Measurements from ENCODE around the gene CD59. TPM values are rescaled to one million over a fixed set of nuclear protein-coding genes. Genes with fewer than 3 reads are reported as not detected.

The CD59 gene
- total RNA-seq, 1 donor: 1,509 TPM

DNA sequence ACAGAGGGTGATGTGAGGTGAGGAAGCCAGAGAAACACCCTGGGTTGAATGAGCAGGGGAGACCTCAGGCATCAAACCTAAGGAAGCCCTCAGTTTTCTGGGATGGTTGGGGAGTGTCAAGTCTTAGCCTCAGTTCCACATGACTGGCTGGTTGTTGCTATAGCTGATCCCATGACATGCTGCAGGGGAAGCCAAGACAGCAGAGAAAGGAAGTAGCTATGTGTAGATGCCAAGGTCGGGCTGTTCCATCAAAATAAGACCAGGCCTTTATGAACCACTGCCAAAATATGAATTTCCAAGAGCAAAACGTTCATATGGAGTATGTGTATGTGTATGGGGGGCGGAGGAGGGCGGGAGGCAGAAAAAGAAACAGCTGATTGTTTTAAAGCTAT lies 11.6 kb downstream of the CD59 start:
- DNase-seq (ENCODE audit: low read depth): peak; percentile 91
- TF ChIP-seq, protein P1, sequence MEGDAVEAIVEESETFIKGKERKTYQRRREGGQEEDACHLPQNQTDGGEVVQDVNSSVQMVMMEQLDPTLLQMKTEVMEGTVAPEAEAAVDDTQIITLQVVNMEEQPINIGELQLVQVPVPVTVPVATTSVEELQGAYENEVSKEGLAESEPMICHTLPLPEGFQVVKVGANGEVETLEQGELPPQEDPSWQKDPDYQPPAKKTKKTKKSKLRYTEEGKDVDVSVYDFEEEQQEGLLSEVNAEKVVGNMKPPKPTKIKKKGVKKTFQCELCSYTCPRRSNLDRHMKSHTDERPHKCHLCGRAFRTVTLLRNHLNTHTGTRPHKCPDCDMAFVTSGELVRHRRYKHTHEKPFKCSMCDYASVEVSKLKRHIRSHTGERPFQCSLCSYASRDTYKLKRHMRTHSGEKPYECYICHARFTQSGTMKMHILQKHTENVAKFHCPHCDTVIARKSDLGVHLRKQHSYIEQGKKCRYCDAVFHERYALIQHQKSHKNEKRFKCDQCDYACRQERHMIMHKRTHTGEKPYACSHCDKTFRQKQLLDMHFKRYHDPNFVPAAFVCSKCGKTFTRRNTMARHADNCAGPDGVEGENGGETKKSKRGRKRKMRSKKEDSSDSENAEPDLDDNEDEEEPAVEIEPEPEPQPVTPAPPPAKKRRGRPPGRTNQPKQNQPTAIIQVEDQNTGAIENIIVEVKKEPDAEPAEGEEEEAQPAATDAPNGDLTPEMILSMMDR (IDR thresholded peaks at IDR 0.05; ENCODE audit: insufficient read depth, low read length): no peak
- H3K4me3 ChIP-seq (ENCODE audit: low read depth, low read length): no peak overlapping the region

DNA sequence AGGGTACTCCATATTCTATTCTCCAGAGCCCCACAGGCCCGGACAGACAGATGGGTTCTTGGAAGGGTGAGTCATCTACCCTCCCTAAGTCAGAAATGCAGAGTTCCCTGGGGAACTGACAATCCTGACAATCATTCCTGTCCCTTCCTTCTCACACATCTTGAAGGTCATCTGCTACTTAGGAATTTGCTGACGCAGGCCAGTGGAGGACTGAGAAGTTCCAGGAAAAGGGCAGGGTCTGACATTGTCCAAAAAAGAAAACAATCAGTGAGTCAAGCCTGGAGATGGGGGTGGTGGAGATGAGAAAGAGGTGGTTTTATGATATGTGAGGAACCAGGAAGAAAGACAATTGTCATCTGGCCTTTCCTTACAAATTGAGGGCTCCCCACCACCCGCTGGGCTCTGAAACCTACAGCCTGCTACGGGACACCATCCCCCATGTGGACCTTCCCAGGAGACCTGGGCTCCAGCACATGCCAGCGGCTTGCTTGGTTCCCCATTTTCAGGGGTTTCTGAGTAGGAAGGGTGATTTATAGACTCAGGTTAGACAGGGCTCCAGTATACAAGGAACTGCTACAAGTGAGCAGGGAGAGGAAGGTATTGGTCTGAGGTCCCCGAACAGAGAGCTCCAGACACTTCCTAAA lies 12.9 kb downstream of the CD59 start:
- DNase-seq (ENCODE audit: low read depth): peak; percentile 96
- H3K4me3 ChIP-seq (ENCODE audit: low read depth, low read length): no peak overlapping the region
- TF ChIP-seq, protein P1 (IDR thresholded peaks at IDR 0.05; ENCODE audit: insufficient read depth, low read length): no peak

DNA sequence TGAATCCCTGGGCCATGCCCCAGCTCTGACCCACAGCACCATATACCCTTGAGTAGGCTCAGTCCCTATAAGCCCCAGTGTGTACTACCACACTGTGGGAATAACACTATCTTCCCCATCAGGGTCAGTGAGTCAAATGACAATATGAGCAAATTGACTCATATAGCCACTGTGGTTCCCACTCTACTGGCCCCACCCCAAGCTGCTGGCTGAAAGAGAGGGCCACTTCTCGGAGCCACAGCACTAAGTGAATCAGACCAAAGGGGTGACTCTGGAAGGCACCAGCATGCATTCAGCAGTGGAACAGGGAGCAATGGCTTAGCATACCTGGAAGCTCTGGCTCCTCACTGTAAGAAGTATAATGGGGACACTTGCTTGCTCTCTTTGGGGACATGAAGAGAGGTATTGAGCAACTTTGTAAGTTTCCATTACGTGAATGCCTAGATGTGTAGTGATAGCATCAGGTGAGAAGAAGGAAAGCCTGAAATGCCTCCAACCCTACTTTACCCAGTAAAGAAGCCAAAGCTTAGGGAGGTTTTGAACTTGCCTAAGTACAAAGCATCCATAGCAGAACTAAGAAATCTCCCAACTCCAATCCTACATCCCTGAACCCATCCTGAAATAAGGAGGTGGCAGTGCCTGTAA lies 13.5 kb downstream of the CD59 start:
- DNase-seq (ENCODE audit: low read depth): peak; percentile 59
- H3K4me3 ChIP-seq (ENCODE audit: low read depth, low read length): no peak overlapping the region
- TF ChIP-seq, protein P1 (IDR thresholded peaks at IDR 0.05; ENCODE audit: insufficient read depth, low read length): no peak

DNA sequence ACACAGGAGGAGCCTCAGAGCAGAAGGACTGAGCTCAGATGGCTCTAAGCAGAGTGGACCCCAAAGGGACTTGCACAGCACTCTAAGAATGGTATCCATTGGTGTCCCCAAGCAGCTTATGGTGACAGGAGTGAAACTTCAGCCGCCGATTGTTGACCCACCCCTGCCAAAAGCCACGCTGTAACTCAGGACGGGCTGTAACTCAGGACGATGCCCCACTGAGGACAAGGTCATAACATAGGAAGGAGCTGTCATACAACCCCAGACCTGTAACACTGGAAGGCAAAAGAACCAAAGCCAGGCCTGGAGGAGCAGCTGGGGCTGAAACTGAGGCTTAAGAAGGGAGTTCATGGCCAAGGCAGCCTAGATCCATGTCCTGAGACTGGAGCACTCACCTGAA lies 14.2 kb downstream of the CD59 start:
- TF ChIP-seq, protein P1 (IDR thresholded peaks at IDR 0.05; ENCODE audit: insufficient read depth, low read length): no peak
- no peak for DNase-seq (ENCODE audit: low read depth)
- no peak overlapping the region for H3K4me3 ChIP-seq (ENCODE audit: low read depth, low read length)

DNA sequence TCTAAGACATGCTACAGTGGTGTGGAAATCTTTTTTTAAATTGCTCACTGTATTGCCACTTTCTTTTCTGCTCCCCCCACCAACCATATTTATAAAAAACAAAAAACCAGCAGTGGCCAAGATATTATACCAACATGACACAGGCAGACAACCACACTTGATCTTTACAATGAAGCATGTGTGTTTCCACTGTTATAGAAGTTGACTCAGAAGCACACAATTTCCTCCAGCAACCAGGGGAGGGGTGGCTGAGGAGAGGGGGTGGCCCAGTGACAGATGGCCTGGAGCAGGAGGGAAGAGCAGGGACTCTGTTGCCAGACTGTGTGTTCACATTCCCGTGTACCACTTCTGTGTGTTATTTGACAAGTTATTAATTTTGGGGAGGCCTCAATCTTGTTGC lies 14.8 kb downstream of the CD59 start:
- no peak for DNase-seq (ENCODE audit: low read depth)
- TF ChIP-seq, protein P1 (IDR thresholded peaks at IDR 0.05; ENCODE audit: insufficient read depth, low read length): no peak
- no peak overlapping the region for H3K4me3 ChIP-seq (ENCODE audit: low read depth, low read length)

DNA sequence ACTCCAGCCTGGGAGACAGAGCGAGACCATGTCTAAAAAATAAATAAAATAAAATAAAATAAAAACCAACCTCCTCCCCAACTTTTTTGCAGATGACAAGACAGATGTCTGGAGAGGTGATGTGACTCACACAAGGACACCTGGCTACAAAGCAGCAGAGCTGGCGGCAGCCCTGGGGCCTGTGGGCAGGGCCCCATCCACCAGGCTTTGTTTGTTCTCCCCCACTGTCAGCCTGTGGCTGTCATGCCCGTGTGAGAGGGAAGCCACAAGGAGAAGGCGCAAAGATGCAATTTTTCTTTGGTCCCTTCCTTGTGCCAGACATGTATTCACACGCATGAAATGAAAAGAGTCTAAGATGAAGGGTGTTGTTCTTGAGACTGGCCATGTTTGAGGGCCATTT lies 16.6 kb downstream of the CD59 start:
- TF ChIP-seq, protein P1 (IDR thresholded peaks at IDR 0.05; ENCODE audit: insufficient read depth, low read length): no peak
- H3K4me3 ChIP-seq (ENCODE audit: low read depth, low read length): no peak overlapping the region
- DNase-seq (ENCODE audit: low read depth): no peak
